ENCODE data around the gene MRTFA. TPM values are rescaled to one million over a fixed set of nuclear protein-coding genes. Genes with fewer than 3 reads are reported as not detected.
"Not testable (repeated sequence)": the region's sequence is repeated elsewhere in the genome, so short reads cannot be mapped to it uniquely, and the experiment has no call there.

The MRTFA gene
- total RNA-seq, 1 donor from 2014 or later, result 52.1 TPM

DNA sequence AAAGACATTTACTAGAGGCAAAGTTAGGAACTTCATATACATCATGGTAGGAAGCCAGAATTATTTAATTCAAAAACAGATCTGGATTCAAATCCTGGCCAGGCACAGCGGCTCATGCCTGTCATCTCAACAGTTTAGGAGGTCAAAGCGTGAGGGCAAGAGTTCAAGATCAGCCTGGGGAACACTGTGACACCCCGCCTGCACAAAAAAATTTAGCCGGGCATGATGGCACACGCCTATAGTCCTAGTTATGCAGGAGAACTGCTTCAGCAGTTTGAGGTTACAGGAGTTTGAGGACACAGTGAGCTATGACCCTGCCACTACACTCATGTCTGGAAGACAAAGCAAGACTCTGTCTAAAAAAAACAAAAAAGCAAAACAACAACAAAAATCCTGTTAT, 8.9 kb downstream of the MRTFA start:
- no peak overlapping the region for H3K4me3 ChIP-seq (ENCODE audit: low read depth, low read length)
- TF ChIP-seq, protein P1, sequence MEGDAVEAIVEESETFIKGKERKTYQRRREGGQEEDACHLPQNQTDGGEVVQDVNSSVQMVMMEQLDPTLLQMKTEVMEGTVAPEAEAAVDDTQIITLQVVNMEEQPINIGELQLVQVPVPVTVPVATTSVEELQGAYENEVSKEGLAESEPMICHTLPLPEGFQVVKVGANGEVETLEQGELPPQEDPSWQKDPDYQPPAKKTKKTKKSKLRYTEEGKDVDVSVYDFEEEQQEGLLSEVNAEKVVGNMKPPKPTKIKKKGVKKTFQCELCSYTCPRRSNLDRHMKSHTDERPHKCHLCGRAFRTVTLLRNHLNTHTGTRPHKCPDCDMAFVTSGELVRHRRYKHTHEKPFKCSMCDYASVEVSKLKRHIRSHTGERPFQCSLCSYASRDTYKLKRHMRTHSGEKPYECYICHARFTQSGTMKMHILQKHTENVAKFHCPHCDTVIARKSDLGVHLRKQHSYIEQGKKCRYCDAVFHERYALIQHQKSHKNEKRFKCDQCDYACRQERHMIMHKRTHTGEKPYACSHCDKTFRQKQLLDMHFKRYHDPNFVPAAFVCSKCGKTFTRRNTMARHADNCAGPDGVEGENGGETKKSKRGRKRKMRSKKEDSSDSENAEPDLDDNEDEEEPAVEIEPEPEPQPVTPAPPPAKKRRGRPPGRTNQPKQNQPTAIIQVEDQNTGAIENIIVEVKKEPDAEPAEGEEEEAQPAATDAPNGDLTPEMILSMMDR (conservative IDR thresholded peaks at IDR 0.05; ENCODE audit: low read depth, low read length), result no peak
- no peak for DNase-seq (ENCODE audit: low read depth)

DNA sequence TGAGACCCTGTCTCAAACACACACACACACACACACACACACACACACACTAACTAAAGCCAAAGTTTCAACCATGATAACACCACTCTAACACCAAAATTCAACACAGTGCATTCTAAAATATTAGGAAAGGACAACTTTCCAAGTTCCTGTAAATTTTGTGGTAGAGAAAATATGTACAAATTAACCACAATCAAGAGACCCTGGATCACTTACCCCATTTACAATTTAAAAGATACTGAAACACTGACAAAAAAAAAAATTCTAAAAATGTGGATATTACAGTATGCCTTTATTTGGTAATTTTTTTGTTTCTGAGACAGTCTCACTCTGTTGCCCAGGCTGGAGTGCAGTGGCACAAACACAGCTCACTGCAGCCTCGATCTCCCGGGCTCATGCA, 9.7 kb downstream of the MRTFA start:
- TF ChIP-seq, protein P1 (conservative IDR thresholded peaks at IDR 0.05; ENCODE audit: low read depth, low read length), result no peak
- no peak overlapping the region for H3K4me3 ChIP-seq (ENCODE audit: low read depth, low read length)
- no peak for DNase-seq (ENCODE audit: low read depth)

DNA sequence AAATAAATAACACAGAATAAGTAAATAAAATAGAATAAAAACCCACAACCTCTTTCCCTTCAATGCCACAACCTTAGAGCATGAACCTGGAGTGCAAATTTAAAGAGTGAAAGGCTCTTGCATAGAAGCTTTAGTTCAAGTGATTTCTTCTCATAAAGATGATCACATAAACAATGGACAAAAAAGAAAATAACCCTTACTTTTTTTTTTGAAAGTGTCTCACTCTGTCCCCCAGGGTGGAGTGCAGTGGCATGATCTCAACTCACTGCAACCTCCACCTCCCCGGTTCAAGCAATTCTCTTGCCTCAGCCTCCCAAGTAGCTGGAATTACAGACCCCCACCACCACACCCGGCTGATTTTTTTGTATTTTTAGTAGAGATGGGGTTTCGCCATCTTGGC, 10.7 kb downstream of the MRTFA start:
- not testable (repeated sequence) for H3K4me3 ChIP-seq (ENCODE audit: low read depth, low read length); DNase-seq (ENCODE audit: low read depth)

DNA sequence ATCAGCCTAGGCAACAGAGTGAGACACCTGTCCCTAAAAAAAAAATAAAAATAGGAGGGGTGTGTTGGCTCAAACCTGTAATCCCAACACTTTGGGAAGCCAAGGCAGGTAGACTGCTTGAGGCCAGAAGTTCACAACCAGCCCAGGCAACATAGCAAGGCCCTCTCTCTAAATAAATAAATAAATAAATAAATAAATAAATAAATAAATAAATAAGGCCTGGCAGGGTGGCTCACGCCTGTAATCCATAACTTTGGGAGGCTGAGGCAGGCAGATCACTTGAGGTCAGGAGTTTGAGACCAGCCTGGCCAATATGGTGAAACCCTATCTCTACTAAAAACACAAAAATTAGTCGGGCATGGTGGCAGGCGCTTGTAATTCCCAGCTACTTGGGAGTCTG, 11.2 kb downstream of the MRTFA start:
- H3K4me3 ChIP-seq (ENCODE audit: low read depth, low read length); DNase-seq (ENCODE audit: low read depth): not testable (repeated sequence)

DNA sequence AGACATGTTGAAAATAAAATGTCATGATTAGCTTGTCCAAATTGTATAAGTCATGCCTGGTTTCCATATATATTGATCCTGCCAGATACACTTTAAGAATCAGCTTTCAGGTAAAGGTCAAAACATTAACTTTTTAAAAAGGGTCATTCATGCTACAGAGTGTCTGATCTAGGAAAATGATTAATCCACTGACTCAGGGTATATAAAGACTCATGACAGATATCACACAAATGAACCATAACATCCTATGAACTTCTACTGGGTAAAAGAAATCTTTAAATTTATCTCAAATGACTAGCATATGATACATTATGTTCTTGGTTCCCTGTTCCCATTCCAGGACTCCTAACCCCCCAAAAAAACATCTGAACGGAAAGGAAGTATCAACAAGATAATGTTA, 11.7 kb downstream of the MRTFA start:
- TF ChIP-seq, protein P1 (conservative IDR thresholded peaks at IDR 0.05; ENCODE audit: low read depth, low read length), result no peak
- DNase-seq (ENCODE audit: low read depth), result no peak
- no peak overlapping the region for H3K4me3 ChIP-seq (ENCODE audit: low read depth, low read length)

DNA sequence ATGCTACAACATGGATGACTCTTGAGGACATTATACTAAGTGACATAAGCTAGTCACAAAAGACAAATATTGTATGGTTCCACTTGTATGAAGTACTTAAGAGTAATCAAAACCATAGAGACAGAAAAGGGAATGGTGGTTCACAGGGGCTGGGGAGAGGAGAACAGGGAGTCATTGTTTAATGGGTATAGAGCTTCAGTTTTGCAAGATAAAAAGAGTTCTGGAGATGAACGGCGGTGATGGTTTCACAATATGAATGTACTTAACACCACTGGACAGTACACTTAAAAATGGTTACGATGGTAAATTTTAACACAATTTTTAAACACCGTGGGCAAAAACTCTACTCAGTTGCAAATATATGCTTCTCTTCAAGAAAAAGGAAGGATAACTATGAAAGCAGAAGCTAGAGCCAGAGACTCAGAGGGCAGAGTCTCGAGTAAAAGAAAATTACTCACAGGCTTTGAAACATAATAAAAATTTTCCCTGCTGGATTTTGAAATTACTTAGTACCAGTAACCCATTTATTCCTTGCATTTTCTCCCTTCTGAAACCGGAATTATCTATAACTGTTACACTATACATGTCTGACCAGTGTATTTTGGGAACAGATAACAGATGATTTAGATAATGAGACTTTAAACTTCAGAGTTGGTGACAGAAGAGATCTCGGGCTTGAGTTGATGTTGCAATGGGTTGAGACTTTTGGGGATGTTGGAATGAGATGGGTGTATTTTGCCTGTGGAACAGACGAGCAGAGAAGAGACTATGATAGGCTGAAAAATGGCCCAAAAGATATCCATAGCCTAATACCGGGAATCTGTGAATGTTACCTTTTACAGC, 15.0 kb downstream of the MRTFA start:
- no peak overlapping the region for H3K4me3 ChIP-seq (ENCODE audit: low read depth, low read length)
- no peak for DNase-seq (ENCODE audit: low read depth)
- TF ChIP-seq, protein P1 (conservative IDR thresholded peaks at IDR 0.05; ENCODE audit: low read depth, low read length), result no peak

DNA sequence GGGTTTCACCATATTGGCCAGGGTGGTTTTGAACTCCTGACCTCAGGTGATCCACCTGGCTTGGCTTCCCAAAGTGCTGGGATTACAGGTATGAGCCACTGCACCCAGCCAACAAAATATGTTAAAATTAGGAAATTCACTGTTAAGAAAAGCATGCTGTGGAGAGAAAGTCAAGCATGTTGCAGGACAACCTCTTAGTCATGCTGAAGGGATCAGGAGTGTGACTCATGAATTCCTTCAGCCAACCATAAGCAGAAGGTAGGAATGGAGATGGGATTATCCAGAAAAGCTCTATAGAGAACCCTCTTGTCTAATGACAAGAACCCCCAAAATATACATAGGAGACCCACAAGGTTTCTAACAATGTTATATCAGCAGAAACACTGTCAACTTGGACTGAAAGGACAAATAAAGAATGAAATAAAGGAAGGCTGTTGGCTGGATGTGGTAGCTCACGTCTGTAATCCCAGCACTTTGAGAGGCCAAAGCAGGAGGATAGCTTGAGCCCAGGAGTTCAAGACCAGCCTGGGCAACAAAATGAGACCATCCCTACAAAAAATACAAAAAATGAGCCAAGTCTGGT, 16.0 kb downstream of the MRTFA start:
- DNase-seq (ENCODE audit: low read depth), result no peak
- H3K4me3 ChIP-seq (ENCODE audit: low read depth, low read length), result no peak overlapping the region
- TF ChIP-seq, protein P1 (conservative IDR thresholded peaks at IDR 0.05; ENCODE audit: low read depth, low read length), result no peak

DNA sequence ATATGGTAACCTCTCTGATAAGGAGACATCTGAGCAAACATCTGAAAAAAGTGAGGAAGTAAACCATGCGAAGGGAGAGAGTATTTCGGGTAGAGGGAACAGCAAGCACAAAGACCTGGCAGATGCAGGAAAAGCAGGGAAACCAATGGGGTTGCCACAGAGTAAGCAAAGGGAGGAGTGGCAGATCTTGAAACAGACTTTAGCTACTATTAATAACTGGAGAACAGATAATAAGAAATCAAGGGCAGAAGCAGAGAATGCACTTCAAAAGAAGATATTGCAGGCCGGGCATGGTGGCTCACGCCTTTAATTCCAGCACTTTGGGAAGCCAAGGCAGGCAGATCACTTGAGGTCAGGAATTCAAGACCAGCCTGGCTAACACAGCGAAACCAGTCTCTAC, 18.1 kb downstream of the MRTFA start:
- no peak overlapping the region for H3K4me3 ChIP-seq (ENCODE audit: low read depth, low read length)
- TF ChIP-seq, protein P1 (conservative IDR thresholded peaks at IDR 0.05; ENCODE audit: low read depth, low read length), result no peak
- no peak for DNase-seq (ENCODE audit: low read depth)
